HUES6 (cell line): Measurements from ENCODE around the gene RFX1.

Experiments
- H3K27ac ChIP-seq: 2 replicates; pipeline ENCODE4 v1.7.0; 2013; ENCODE audit warnings: low read depth, mild to moderate bottlenecking, low read length, inconsistent platforms
- H3K27me3 ChIP-seq: 2 replicates; pipeline ENCODE4 v1.6.1; 2013; ENCODE audit warnings: low read length; ENCODE audit not compliant: control insufficient read depth, insufficient read depth
- H3K36me3 ChIP-seq: 2 replicates; pipeline ENCODE4 v1.6.1; 2013; ENCODE audit warnings: low read length; ENCODE audit not compliant: control insufficient read depth, insufficient read depth
- H3K4me1 ChIP-seq: 2 replicates; pipeline ENCODE4 v1.6.1; 2013; ENCODE audit warnings: low read length; ENCODE audit not compliant: control insufficient read depth, insufficient read depth
- H3K4me3 ChIP-seq: 2 replicates; pipeline ENCODE4 v1.5.1; 2013; ENCODE audit warnings: low read depth, low read length
- H3K9ac ChIP-seq: one replicate; pipeline ENCODE4 v1.6.1; 2013; ENCODE audit warnings: mild to moderate bottlenecking, low read length
- H3K9me3 ChIP-seq: 2 replicates; pipeline ENCODE4 v1.6.1; 2013; ENCODE audit warnings: low read depth, low read length; ENCODE audit not compliant: control insufficient read depth, insufficient read depth

RFX1 gene

DNA sequence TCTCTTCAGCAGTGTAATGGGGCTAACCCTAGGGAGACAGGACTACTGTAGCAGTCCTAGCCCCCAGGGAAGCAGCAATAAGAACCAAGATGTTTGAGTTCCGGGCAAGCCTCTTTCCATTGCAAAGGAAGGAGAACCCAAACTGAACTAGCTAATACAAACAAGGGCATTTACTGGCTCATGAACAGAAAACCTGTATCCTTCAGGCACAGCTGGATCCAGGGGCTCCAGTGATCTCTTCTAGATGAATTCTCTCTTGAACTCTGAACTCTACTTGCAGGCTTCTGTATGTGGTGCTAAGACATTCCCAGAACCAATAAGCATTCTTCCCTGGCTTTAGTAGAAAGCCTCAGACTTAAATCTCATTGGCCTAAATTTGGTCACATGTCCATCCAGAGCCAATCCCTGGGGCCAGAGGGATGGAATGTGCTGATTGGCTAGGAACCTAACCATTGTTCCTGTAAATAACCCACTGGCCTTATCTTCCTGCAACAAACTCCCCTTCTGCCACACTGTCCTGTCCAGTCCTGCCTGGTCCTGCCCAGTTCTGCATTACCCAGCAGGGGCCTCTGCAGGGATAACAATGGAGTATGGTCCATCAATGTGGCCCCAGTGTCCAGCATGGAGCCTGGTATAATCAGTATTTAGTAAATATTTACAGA is 64.0 kb downstream of the RFX1 start:
- Histone ChIP-seq H3K9ac (no peak overlapping the region), H3K36me3 (no peaks in the 10 kb centered on the region), H3K4me1 (peaks cover 5% of the 10 kb centered on the region), H3K27ac (no peak overlapping the region), H3K27me3 (peaks cover 3% of the 10 kb centered on the region; the same call in 1 of the 2 replicates), H3K4me3 (no peak overlapping the region), H3K9me3 (peaks cover 3% of the 10 kb centered on the region; the same call in 1 of the 2 replicates)

- H3K9me3 ChIP-seq = peaks cover 3% of the 10 kb centered on the region; the same call in 1 of the 2 replicates
- H3K27ac ChIP-seq = no peak within 1 kb of the TSS
- no peaks in the 10 kb centered on the region for H3K36me3 ChIP-seq
- no peak within 1 kb of the TSS for H3K9ac ChIP-seq
- H3K27me3 ChIP-seq = peaks cover 3% of the 10 kb centered on the region; the same call in 1 of the 2 replicates
- H3K4me3 ChIP-seq = peak within 1 kb of the TSS; percentile 14; the same call in 1 of the 2 replicates
- H3K4me1 ChIP-seq = peaks cover 19% of the 10 kb centered on the region
These were observed 67.6 kb downstream of the RFX1 start, which contains the start of gene PODNL1 for GRCh38 chr19:13938301-13939064. Gene PODNL1 (minus strand): TSS chr19:13938417. CDS start chr19:13938181, 236 bp downstream.

- no peak overlapping the region for H3K9ac ChIP-seq
- H3K4me3 ChIP-seq = peak overlapping the region; percentile 14; the same call in 1 of the 2 replicates
- peaks cover 3% of the 10 kb centered on the region; the same call in 1 of the 2 replicates for H3K27me3 ChIP-seq
- no peaks in the 10 kb centered on the region for H3K36me3 ChIP-seq
- peaks cover 3% of the 10 kb centered on the region; the same call in 1 of the 2 replicates for H3K9me3 ChIP-seq
- peaks cover 19% of the 10 kb centered on the region for H3K4me1 ChIP-seq
- H3K27ac ChIP-seq = no peak overlapping the region
These were observed 68.4 kb downstream of the RFX1 start for GRCh38 chr19:13937479-13938300.

- H3K4me1 ChIP-seq = peaks cover 19% of the 10 kb centered on the region
- no peak overlapping the region for H3K9ac ChIP-seq
- no peak overlapping the region for H3K27ac ChIP-seq
- no peak overlapping the region for H3K4me3 ChIP-seq
- no peaks in the 10 kb centered on the region for H3K9me3 ChIP-seq
- H3K27me3 ChIP-seq = peaks cover 3% of the 10 kb centered on the region; the same call in 1 of the 2 replicates
- peaks cover 5% of the 10 kb centered on the region; the same call in 1 of the 2 replicates for H3K36me3 ChIP-seq
These were observed 70.2 kb downstream of the RFX1 start for GRCh38 chr19:13935765-13936510.

DNA sequence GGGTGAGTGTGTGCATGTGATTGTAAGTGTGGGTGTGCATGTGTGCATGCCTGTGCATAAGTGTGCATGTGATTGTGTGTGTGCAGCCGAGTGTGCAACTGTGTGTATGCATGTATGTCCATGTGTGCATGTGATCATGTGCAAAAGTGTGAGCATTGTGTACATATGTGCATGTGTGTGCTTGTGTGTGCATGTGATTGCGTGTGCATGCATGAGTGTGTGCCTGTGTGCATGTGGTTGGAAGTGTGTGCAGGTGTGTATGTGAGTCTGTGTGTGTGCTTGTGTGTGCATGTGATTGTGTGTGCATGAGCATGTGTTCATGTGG is 71.4 kb downstream of the RFX1 start:
- Histone ChIP-seq H3K27me3 (peaks cover 3% of the 10 kb centered on the region; the same call in 1 of the 2 replicates), H3K4me3 (no peak overlapping the region), H3K9ac (no peak overlapping the region), H3K4me1 (peaks cover 19% of the 10 kb centered on the region), H3K9me3 (no peaks in the 10 kb centered on the region), H3K36me3 (peaks cover 9% of the 10 kb centered on the region), H3K27ac (no peak overlapping the region)

GRCh38 chr19:13932911-13933393 is 73.2 kb downstream of the RFX1 start:
- Histone ChIP-seq H3K27me3 (peaks cover 3% of the 10 kb centered on the region; the same call in 1 of the 2 replicates), H3K9ac (no peak overlapping the region), H3K27ac (no peak overlapping the region), H3K9me3 (no peaks in the 10 kb centered on the region), H3K4me1 (peaks cover 19% of the 10 kb centered on the region), H3K4me3 (no peak overlapping the region), H3K36me3 (peaks cover 18% of the 10 kb centered on the region)

GRCh38 chr19:13932149-13932637 is 73.9 kb downstream of the RFX1 start:
- Histone ChIP-seq H3K4me3 (no peak overlapping the region), H3K27ac (no peak overlapping the region), H3K4me1 (peaks cover 14% of the 10 kb centered on the region), H3K9me3 (no peaks in the 10 kb centered on the region), H3K9ac (no peak overlapping the region), H3K27me3 (no peaks in the 10 kb centered on the region), H3K36me3 (peaks cover 22% of the 10 kb centered on the region)

DNA sequence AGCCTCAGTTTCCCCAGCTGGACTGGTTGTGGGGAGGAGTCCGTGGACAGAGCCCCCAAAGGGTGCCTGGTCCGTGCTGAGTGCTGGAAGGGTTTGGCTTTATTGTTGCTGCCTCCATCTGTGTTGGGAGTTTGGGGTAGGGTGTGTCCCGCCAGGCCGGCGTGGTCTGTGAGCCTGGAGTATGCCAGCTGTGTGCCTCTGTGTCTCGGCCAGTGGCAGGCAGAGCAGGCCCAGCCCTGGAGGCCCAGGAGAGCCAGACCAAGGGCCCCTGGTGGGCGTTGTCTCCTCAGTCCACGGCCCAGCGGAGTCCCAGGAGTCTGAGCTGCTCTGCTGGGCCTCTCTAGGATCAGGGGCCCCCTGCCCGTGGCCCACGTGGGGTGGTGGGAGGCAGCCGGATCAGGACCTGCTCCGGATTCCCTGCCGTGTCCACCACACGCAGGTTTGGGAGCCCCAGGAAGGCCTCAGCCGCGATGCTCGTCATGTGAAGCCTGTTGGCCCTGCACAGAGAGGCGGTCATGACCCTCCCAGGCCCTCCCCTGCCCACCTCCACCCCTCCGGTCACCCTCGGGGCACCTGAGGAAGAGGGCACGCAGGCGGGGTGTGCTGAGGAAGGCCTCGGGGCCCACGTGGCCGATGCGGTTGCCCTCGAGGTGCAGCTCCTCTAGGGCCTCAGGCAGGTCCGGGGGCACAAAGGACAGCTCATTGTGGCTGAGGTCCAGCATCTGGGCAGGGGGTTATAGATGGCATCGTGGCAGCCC is 74.5 kb downstream of the RFX1 start:
- Histone ChIP-seq H3K4me3 (no peak overlapping the region), H3K9ac (no peak overlapping the region), H3K27ac (no peak overlapping the region), H3K36me3 (peaks cover 29% of the 10 kb centered on the region), H3K27me3 (no peaks in the 10 kb centered on the region), H3K4me1 (peaks cover 14% of the 10 kb centered on the region), H3K9me3 (no peaks in the 10 kb centered on the region)

- no peak overlapping the region for H3K4me3 ChIP-seq
- peaks cover 36% of the 10 kb centered on the region for H3K36me3 ChIP-seq
- peaks cover 4% of the 10 kb centered on the region for H3K4me1 ChIP-seq
- H3K27ac ChIP-seq = no peak overlapping the region
- no peaks in the 10 kb centered on the region for H3K9me3 ChIP-seq
- no peaks in the 10 kb centered on the region for H3K27me3 ChIP-seq
- H3K9ac ChIP-seq = no peak overlapping the region
These were observed 75.7 kb downstream of the RFX1 start for GRCh38 chr19:13930402-13930801.
